Measurements from ENCODE around the gene KCNH8. TPM values are rescaled to one million over a fixed set of nuclear protein-coding genes. Genes with fewer than 3 reads are reported as not detected.

Gene KCNH8
- polyA plus RNA-seq, 3 donors: 0.03 TPM; not detected in 2

DNA sequence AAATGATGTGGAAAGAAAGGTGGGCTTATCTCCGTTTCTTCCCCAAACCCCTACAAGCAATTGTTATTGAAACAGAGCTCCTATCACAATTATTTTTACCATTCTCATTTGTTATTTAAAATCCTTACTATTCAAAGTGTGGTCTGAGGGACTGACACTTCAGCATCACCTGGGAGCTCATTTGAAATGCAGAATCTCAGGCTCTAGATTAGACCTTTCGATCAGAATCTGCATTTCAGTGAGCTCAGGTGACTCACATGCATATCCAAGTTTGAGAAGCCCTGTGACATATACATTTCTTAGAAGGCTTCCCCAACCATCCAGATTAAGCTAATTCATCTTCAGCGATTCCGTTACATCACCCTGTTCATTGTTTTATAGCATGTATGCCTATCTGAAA, 145.0 kb downstream of the KCNH8 start:
- no peaks in the 10 kb centered on the region for H3K36me3 Mint-ChIP-seq

DNA sequence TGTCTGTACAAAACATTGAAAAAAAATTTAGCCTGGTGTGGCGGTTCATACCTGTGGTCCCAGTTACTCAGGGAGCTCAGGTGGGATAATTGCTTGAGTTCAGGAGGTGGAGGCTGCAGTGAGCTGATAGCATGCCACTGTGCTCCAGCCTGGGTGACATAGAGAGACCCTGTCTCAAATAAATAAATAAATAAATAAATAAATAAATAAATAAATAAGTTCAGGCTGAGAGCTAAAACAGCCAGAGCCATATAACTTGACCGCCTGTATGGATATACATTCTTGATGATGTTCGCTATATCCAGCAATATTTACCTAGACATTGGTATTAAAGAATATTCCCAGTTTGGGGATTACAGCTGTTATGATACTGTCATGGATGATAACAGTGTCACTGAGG, 146.9 kb downstream of the KCNH8 start:
- intact Hi-C loops (cut with micrococcal nuclease): no loop called here
- H3K27me3 ChIP-seq (ENCODE audit: control insufficient read depth in 2 of 2, insufficient read depth in 2 of 2, low read length in 2 of 2): no peaks in the 10 kb centered on the region
- no peaks in the 10 kb centered on the region for H3K9me3 ChIP-seq (replicated peaks in 1 of 2; ENCODE audit: control insufficient read depth in 1 of 2, insufficient read depth in 1 of 2, low read length in 2 of 2)
- DNase-seq: no peak
- Mint-ChIP-seq H3K36me3 (no peaks in the 10 kb centered on the region), H3K27me3 (ENCODE audit: low read depth in 3 of 3) (no peaks in the 10 kb centered on the region), H3K9me3 (peaks cover 0 to 3% (median 0%) of the 10 kb centered on the region in 7 donors), H3K4me3 (no peak overlapping the region), H3K4me1 (no peaks in the 10 kb centered on the region), H3K27ac (no peak overlapping the region)
- WGBS (ENCODE audit: insufficient coverage): 86% methylated on average over 1 of the region's 3 CpGs
- TF ChIP-seq, protein P1, sequence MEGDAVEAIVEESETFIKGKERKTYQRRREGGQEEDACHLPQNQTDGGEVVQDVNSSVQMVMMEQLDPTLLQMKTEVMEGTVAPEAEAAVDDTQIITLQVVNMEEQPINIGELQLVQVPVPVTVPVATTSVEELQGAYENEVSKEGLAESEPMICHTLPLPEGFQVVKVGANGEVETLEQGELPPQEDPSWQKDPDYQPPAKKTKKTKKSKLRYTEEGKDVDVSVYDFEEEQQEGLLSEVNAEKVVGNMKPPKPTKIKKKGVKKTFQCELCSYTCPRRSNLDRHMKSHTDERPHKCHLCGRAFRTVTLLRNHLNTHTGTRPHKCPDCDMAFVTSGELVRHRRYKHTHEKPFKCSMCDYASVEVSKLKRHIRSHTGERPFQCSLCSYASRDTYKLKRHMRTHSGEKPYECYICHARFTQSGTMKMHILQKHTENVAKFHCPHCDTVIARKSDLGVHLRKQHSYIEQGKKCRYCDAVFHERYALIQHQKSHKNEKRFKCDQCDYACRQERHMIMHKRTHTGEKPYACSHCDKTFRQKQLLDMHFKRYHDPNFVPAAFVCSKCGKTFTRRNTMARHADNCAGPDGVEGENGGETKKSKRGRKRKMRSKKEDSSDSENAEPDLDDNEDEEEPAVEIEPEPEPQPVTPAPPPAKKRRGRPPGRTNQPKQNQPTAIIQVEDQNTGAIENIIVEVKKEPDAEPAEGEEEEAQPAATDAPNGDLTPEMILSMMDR (IDR thresholded peaks at IDR 0.05): no peak
- no peak overlapping the region for H3K9ac ChIP-seq (ENCODE audit: insufficient read depth, low read length, poor library complexity, severe bottlenecking)
- H3K4me3 ChIP-seq (replicated peaks in 1 of 3; ENCODE audit: low read depth in 2 of 3, low read length in 3 of 3): no peak overlapping the region
- no peaks in the 10 kb centered on the region for H3K36me3 ChIP-seq (replicated peaks in 1 of 2; ENCODE audit: control insufficient read depth in 1 of 2, insufficient read depth in 2 of 2, low read length in 2 of 2)
- no peak overlapping the region for H3K27ac ChIP-seq (ENCODE audit: low read depth in 1 of 2, low read length in 2 of 2)
- no peak overlapping the region for H2AFZ ChIP-seq (ENCODE audit: insufficient read depth, low read depth, low read length, poor library complexity, severe bottlenecking)
- no peaks in the 10 kb centered on the region for H3K4me1 ChIP-seq (ENCODE audit: control insufficient read depth in 1 of 2, insufficient read depth in 2 of 2, low read length in 2 of 2)
- no peaks in the 10 kb centered on the region for H4K20me1 ChIP-seq (ENCODE audit: insufficient read depth, low read length)
- H3K4me2 ChIP-seq (replicated peaks; ENCODE audit: extremely low read depth, low read length, poor library complexity, severe bottlenecking): no peak overlapping the region
- no peaks in the 10 kb centered on the region for H3K79me2 ChIP-seq (ENCODE audit: insufficient read depth, low read length)

More for the DNA sequence above, 145.0 kb downstream of the KCNH8 start:
- TF ChIP-seq, protein P1 (IDR thresholded peaks at IDR 0.05): no peak
- no peak overlapping the region for H3K27ac ChIP-seq (ENCODE audit: low read depth in 1 of 2, low read length in 2 of 2)
- no peaks in the 10 kb centered on the region for H3K27me3 ChIP-seq (ENCODE audit: control insufficient read depth in 2 of 2, insufficient read depth in 2 of 2, low read length in 2 of 2)
- Mint-ChIP-seq H3K4me1 (no peaks in the 10 kb centered on the region), H3K4me3 (no peak overlapping the region), H3K27me3 (ENCODE audit: low read depth in 3 of 3) (no peaks in the 10 kb centered on the region), H3K27ac (no peak overlapping the region), H3K9me3 (peaks cover 0 to 5% (median 0%) of the 10 kb centered on the region in 7 donors)
- no peak overlapping the region for H3K9ac ChIP-seq (ENCODE audit: insufficient read depth, low read length, poor library complexity, severe bottlenecking)
- H4K20me1 ChIP-seq (ENCODE audit: insufficient read depth, low read length): no peaks in the 10 kb centered on the region
- H3K79me2 ChIP-seq (ENCODE audit: insufficient read depth, low read length): no peaks in the 10 kb centered on the region
- no peaks in the 10 kb centered on the region for H3K36me3 ChIP-seq (replicated peaks in 1 of 2; ENCODE audit: control insufficient read depth in 1 of 2, insufficient read depth in 2 of 2, low read length in 2 of 2)
- H3K4me3 ChIP-seq (replicated peaks in 1 of 3; ENCODE audit: low read depth in 2 of 3, low read length in 3 of 3): no peak overlapping the region
- WGBS (ENCODE audit: insufficient coverage): 100% methylated on average over 1 of the region's 4 CpGs
- H3K9me3 ChIP-seq (replicated peaks in 1 of 2; ENCODE audit: control insufficient read depth in 1 of 2, insufficient read depth in 1 of 2, low read length in 2 of 2): no peaks in the 10 kb centered on the region
- intact Hi-C loops (cut with micrococcal nuclease): no loop called here
- no peaks in the 10 kb centered on the region for H3K4me1 ChIP-seq (ENCODE audit: control insufficient read depth in 1 of 2, insufficient read depth in 2 of 2, low read length in 2 of 2)
- H3K4me2 ChIP-seq (replicated peaks; ENCODE audit: extremely low read depth, low read length, poor library complexity, severe bottlenecking): no peak overlapping the region
- no peak for DNase-seq
- H2AFZ ChIP-seq (ENCODE audit: insufficient read depth, low read depth, low read length, poor library complexity, severe bottlenecking): no peak overlapping the region
